DMS153 (cell line): ENCODE results near the gene CR2.
A peak's percentile ranks its signal among the peaks of the same experiment; 100 is the strongest.
"Not testable (repeated sequence)": the region's sequence is repeated elsewhere in the genome, so short reads cannot be mapped to it uniquely, and the experiment has no call there.

ENCODE experiments used
- DNase-seq: peaks from one replicate; lab custom pipeline; 2025; lab: John Stamatoyannopoulos, UW

CR2 gene

DNA sequence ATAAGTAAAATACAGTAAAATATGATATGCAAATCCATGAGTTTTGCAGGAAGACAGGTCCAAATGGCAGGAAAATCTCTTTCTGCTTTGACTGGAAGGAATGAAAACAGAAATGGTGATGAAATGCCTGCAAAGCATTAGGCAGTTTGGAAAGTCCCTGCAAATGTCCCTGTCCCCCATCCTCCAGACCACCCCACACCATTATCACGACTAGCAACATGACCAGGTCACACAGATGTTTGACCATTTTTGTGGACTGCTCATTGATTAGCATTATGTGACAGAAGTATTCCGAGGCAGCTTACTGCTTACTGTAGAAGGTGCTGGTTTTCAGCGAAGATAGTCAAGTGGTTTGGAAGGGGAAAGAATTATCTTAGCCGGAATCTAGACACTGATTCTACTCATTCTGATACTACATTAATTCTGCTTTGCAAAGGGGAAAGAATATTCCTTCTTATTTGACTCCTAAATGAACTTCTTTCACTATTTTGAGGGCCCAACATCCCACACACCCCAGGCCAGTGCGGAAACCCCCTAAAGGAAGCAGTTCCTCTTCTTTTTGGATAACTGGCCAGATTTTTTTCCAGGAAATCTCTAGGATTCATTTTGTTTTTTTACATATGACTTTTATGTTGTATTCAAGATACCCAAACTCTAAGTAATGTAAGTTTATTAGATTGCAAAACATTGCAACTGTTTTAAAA, 9.5 kb upstream of the CR2 start:
- DNase-seq = no peak

- DNase-seq = no peak
Observed at GRCh38 chr1:207453710-207454045, 450 bp upstream of the CR2 start.

- no peak for DNase-seq
Observed at GRCh38 chr1:207455183-207455754, 1.1 kb downstream of the CR2 start.

DNA sequence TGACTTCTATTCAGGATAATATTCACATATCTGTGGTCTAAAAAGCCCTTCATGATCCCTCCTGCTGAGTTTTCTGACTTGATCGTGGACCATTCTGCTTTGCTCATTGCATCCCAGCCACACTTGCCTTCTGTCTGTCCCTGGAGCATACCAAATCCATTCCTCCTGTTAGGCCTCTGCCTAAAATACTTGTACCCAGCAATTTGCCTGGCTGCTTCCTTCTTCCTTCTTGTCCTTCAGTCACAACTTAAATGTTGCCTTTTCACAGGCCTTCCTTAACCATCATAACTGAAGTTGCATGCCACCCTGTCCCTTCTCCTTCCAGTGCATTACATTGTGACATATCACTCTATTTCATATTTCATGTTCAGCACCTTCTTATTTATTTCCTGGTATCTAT, 4.3 kb downstream of the CR2 start:
- DNase-seq = no peak

- no peak for DNase-seq
Observed at GRCh38 chr1:207459008-207459407, 4.9 kb downstream of the CR2 start.

- no peak for DNase-seq
Observed at GRCh38 chr1:207461649-207462048, 7.5 kb downstream of the CR2 start.

- DNase-seq = no peak
Observed at GRCh38 chr1:207462535-207462934, 8.4 kb downstream of the CR2 start.

DNA sequence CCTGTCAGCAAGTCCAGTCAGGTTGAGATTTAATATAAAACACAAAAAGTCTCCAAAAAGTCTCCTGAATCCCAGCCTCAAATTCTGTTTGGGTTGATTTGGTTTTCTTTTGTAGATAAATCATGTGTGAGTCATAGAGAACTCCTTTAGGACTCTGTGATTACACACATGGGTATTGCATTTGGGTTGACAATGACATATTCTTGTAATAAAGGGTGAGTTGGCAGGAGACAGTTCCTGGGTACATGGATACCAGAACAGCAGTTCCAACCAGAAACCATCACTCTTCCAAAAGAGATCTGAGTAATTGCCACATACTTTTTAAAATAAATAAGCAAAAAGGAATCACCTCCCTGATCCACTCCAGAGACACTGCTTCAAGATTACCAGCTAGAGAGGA, 8.9 kb downstream of the CR2 start:
- DNase-seq = no peak

DNA sequence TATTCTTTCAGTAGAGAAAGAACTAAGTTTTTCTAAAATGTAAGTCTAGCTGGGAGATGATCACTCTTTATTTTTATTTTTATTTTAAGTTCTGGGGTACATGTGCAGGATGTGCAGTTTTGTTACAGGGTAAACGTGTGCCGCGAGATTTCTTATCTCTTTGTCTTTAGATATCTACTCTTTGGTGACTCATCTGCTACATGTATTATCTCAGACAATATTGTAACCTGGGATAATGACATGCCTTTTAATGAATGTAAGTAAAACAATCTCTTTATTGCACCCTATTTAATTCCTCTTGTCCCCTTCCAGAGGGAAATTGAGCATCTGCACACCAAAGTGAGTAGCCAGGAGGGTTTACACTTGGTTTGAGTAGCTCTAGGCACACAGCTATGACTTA, 9.4 kb downstream of the CR2 start:
- DNase-seq = no peak

DNA sequence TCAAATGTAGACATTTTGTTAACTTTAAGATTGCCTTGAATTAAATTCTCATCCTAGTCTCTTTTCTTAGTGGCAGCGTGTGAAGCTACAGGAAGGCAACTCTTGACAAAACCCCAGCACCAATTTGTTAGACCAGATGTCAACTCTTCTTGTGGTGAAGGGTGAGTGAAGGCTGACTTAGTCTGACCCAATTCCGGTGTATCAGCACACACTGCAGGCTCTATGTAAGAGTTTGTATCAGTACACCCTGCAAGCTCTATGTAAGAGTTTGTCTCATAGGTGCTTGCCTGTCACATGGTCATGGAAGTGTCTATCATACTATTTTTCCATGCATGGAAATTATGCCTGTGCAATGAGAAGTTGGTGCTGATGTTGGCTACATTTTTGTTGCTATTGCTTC, 16.8 kb downstream of the CR2 start:
- DNase-seq = no peak

DNA sequence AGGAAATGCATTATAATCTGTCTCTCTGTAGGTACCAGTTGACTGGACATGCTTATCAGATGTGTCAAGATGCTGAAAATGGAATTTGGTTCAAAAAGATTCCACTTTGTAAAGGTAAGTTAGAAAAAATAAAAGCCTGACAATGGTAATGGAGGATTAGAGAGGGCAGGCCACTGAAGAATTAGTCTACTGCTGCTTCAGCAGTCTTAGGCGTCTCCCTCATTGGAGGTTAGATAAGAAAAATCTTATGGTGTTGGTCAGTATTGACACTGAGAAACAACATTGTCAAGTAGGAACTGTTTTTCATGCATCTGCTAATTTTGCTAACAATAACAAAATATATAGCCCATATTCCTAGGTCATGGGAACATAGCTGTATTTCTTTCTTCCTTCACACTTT, 20.1 kb downstream of the CR2 start:
- no peak for DNase-seq

DNA sequence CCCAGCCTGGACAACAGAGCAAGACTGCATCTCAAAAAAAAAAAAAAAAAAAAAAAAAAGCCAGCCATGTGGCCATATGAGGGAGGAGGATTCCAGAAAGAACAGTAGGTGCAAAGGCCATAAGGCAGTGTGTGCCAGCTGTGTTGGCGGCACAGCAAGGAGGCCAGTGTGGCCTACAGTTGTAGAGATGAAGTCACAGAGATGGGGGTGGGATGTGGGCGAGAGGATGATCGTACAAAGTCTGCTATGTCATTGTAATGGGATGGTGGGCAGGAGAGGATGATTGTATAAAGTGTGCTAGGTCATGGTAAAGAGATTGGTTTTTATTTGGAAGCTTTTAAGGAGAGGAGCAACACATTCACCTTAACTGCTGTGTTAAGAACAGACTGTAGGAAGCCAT, 32.1 kb downstream of the CR2 start:
- no peak for DNase-seq

DNA sequence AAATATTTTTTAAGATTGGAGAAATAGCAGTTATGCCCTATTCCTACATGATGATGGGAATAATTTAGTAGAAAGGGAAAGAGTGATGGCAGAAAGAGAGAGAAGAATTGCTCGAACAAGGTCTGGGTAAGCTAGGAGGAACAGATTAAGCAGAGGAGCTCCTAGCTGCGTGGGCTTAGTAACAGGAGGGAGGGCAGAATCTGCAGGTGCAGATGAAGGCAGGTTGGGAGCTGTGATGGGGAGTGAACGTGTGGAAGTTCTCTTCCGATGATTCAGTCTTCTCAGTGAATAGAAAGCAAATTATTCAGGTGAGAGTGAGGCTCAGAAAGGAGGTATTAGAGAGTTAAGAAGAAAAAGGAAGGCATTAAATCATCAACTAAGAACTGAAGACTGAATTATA, 33.5 kb downstream of the CR2 start:
- DNase-seq = no peak

- no peak for DNase-seq
Observed at GRCh38 chr1:207493212-207493611, 39.1 kb downstream of the CR2 start.

DNA sequence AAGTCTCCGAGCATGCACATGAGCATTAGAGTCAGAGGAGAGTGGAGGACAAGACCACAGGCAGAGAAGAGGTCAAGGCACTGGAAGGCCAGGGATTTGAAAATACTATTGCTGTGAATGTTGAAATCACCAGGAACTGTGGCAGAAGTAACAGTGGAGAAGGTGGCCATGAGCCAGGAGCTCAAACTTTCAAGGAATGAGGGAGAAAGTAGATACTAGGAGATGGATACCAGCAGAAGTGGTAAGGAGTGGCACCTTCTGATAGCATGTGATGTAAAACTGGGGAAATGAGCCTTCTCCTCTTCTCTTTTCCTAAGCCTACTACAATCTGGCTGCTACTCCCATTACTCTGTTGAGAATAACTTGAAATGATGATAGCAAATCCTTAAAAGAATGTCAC, 40.0 kb downstream of the CR2 start:
- DNase-seq = no peak

- DNase-seq = not testable (repeated sequence)
Observed at GRCh38 chr1:207495281-207495680, 41.2 kb downstream of the CR2 start.

DNA sequence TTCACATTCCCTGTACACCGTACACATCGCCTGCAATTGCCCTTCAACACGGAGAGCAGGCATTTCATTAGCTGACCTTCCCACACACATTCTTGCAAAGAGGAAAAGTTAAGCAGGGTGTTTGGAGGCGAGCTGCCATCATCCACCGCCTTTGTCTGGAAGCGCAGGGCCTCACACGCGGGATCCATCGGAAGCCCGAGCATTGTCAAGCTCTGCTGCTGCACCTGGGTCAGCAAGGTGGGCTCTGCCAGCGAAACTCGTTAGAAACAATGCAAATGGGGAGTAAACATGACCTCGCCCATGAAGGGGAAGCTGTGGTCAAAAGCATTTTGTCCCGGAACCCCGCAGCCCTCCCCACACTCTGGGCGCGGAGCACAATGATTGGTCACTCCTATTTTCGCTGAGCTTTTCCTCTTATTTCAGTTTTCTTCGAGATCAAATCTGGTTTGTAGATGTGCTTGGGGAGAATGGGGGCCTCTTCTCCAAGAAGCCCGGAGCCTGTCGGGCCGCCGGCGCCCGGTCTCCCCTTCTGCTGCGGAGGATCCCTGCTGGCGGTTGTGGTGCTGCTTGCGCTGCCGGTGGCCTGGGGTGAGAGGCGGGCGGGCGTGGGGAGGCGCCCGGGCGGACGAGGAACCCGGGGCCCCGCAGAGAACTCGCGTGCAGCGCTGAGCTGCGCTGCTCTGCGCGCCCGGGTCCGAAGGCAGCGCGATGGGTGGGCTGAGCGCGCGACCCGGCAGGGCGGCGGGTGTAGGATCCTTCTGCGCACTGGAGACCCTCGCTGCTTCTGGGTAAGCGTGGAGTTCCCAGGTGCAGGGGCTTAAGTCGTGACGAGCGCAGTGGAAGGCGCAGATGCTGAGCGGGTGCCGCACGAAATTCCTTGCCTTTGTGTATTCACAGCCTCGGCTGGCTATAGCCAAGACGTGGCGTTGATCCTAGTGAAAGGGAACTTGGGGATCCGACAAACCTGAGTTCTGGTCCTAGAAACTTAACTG, 42.0 kb downstream of the CR2 start, which contains the start of gene CR1:
CR1 (plus strand) TSS at position 357 of the 992 bp plus-strand sequence; CDS start at position 468, 111 bp downstream.
- DNase-seq = no peak

DNA sequence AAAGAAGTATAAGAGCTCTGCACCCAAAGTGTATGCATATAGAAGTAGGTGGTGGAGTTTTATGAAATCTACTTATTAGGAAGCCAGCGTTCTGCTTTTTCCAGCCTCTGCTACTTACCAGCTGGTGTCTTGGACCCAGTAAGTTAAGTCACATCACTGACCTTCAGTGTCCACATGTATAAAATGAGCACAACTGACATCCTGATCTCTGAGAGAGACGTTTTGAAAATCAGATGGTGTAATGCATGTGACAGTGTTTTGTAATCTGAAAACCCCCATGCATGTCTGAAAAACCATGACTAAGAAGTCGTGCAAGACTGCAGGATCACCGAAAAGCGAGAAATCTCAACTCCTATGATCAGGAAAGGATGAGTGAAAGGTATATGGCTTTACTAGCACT, 43.8 kb downstream of the CR2 start:
- no peak for DNase-seq

DNA sequence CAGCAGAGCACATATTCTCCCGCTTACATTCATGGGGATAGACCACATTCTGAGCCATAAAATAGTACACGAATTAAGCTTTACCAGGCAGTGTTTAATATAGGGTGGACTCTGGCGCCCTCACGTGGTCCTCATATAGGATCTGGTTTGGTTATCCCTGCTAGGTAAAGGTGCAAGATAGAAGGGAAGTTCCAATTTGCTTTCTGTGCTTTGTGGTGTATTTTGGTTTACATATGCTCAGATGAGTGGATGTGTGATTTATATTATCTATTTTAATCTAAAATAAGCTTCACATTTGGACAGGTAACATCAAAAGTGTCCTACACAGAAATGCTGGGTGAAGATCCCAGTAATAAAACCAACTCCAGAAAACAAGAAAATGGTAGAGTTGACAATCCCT, 45.4 kb downstream of the CR2 start:
- peak; percentile 77 for DNase-seq

DNA sequence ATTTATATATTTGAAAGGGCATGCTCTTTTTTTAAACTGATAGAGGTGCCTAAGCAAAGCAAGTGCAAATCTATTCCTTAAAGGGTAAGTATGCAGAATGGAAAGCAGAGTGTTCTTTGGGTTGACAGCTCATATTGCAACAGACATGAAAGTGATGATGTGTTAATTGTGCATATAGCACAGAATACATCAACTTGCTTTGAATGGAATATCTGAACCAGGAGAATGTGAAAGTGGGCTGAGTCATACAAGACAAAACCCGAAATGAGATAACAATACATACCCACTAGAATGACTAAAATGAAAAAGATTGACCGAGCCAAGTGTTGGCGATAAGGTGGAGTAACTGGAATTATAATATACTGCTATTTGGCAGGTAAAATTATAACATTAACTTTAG, 46.2 kb downstream of the CR2 start:
- DNase-seq = no peak

DNA sequence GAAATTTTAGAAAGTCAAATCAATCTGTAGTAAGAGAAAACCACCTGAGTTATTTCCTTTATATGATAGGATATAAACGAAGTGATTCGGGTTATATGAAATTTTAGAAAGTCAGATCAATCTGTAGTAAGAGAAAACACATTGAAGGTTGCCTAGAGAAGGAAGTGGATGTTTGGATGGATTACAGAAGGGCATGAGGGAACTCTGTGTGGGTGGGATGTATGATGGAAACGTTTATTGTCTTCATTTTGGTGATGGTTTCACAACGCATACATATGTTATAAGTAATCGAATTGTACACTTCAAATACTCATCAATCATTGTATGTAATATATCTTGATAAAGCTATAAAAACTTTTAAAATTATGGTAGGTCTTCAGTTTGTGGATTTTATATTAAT, 46.9 kb downstream of the CR2 start:
- DNase-seq = no peak

DNA sequence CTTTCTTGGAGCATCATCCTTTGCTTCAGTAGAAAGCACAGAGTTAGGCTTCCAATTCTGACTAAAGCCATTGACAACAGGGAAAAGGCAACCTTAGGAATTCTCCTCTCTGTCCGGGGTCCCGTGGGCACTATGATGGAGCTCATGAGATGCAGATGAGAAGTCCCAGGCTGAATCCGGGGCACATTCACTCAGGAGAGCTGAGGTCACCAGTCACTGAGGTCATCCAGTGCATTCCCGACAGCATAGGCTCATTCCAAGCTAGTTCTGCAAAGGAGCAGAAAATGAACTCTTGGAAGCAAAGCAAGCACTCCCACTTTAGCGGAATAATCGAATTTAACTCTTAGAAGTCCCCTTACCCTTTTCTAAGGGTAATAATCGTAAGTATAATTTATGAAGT, 48.6 kb downstream of the CR2 start:
- no peak for DNase-seq

DNA sequence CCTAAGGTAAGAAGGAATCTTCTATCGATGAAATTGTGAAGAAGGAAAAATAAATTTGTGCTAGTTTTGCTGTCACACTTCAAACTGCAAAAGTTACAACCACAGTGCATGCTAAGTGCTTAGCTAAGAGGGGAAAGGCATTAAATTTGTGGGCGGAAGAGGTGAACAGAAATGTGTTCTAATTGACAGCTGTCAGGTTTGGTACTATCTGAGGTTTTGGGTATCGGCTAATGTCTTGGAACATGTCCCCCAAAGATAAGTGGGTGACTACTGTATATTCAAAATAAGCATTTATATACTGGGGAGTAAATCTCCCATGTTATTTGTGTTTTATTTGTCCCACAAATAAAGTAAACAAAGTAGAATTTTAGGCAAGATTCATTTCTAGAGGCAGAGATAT, 49.8 kb downstream of the CR2 start:
- DNase-seq = no peak
